GM06990 (cell line): ENCODE measurements around the gene COL16A1.

Experiments used
- DNase-seq: peaks from one replicate; pipeline ENCODE4 v3.0.0-alpha.2; 2011; ENCODE audit not compliant: insufficient read length; ENCODE audit errors: extremely low read depth
- H3K27me3 ChIP-seq: replicated peaks from 2 replicates; pipeline ENCODE4 v1.6.0; 2011; ENCODE audit warnings: low read length; ENCODE audit not compliant: control insufficient read depth, insufficient read depth
- H3K36me3 ChIP-seq: 2 replicates; pipeline ENCODE4 v1.5.1; 2011; ENCODE audit warnings: low read length; ENCODE audit not compliant: control insufficient read depth, insufficient read depth
- H3K4me3 ChIP-seq: replicated peaks from 2 replicates; pipeline ENCODE4 v1.5.1; 2011; ENCODE audit warnings: low read depth, mild to moderate bottlenecking, control low read depth, low read length
- CTCF ChIP-seq: IDR thresholded peaks from 2 replicates; pipeline ENCODE4 v1.5.1; 2011; ENCODE audit warnings: low read length, control low read depth, mild to moderate bottlenecking, inconsistent platforms; ENCODE audit not compliant: insufficient read depth, poor library complexity, severe bottlenecking

The COL16A1 gene

GRCh38 chr1:31615939-31616338 lies 87.9 kb downstream of the COL16A1 start:
- Histone ChIP-seq H3K36me3 (no peaks in the 10 kb centered on the region), H3K4me3 (no peak overlapping the region), H3K27me3 (no peaks in the 10 kb centered on the region; the same call in none of the 2 replicates)
- no peak for DNase-seq
- TF ChIP-seq CTCF: no peak

- no peaks in the 10 kb centered on the region; the same call in none of the 2 replicates for H3K27me3 ChIP-seq
- no peak for DNase-seq
- H3K36me3 ChIP-seq: no peaks in the 10 kb centered on the region
- TF ChIP-seq CTCF: no peak
- H3K4me3 ChIP-seq: no peak overlapping the region
Measured at GRCh38 chr1:31615414-31615813, 88.4 kb downstream of the COL16A1 start.

- no peak for DNase-seq
- Histone ChIP-seq H3K36me3 (no peaks in the 10 kb centered on the region), H3K27me3 (no peaks in the 10 kb centered on the region; the same call in none of the 2 replicates), H3K4me3 (no peak overlapping the region)
- no peak for TF ChIP-seq CTCF
Measured at GRCh38 chr1:31614414-31615005, 89.3 kb downstream of the COL16A1 start.

- no peak for TF ChIP-seq CTCF
- Histone ChIP-seq H3K4me3 (no peak overlapping the region), H3K27me3 (no peaks in the 10 kb centered on the region), H3K36me3 (no peaks in the 10 kb centered on the region)
- DNase-seq: no peak
Measured at GRCh38 chr1:31609514-31610118, 94.2 kb downstream of the COL16A1 start.

GRCh38 chr1:31607360-31607759 lies 96.5 kb downstream of the COL16A1 start:
- Histone ChIP-seq H3K27me3 (no peaks in the 10 kb centered on the region), H3K36me3 (no peaks in the 10 kb centered on the region), H3K4me3 (no peak overlapping the region)
- TF ChIP-seq CTCF: no peak
- DNase-seq: no peak
